Body of pancreas (tissue), 4 donors: ENCODE measurements around the gene ADGRD1. TPM values are rescaled to one million over a fixed set of nuclear protein-coding genes. Genes with fewer than 3 reads are reported as not detected.

ENCODE experiments used
- ATAC-seq: fragments of 150-250 bp; one replicate; pipeline ENCODE4 v1.9.1; 2016
- DNase-seq, 4 donors: peaks; one replicate each; pipeline ENCODE4 v3.0.0-alpha.2; 2019
- H3K27ac ChIP-seq, 4 donors: fragments of 200-600 bp; sonication (generic); 1 replicate in 3 of 4; 2 replicates in 1 of 4; pipeline versions ENCODE4 v1.5.1 to v1.6.1; 2016 to 2019; ENCODE audit warnings: mild to moderate bottlenecking in 1 of 4, mixed read lengths in 1 of 4, moderate library complexity in 1 of 4
- H3K27me3 ChIP-seq, 2 donors: fragments of 200-600 bp; sonication (generic); one replicate each; pipeline ENCODE4 v1.6.0; 2016; ENCODE audit warnings: mild to moderate bottlenecking in 1 of 2
- H3K36me3 ChIP-seq, 2 donors: fragments of 200-600 bp; sonication (generic); replicated peaks in 1 of 2; 2 replicates each; pipeline ENCODE4 v1.5.1; 2016; ENCODE audit warnings: low read depth in 2 of 2; ENCODE audit not compliant: insufficient read depth in 1 of 2
- H3K4me1 ChIP-seq: fragments of 200-600 bp; sonication (generic); one replicate; pipeline ENCODE4 v1.6.0; 2016
- H3K4me3 ChIP-seq, 2 donors: fragments of 200-600 bp; sonication (generic); 1 replicate in 1 of 2; 2 replicates in 1 of 2; pipeline ENCODE4 v1.5.1; 2016 to 2019
- H3K9me3 ChIP-seq, 3 donors: fragments of 200-600 bp; sonication (generic); 1 replicate in 2 of 3; 2 replicates in 1 of 3; pipeline ENCODE4 v1.5.1; 2016
- POLR2A ChIP-seq, 3 donors: fragments of 450-650 bp; IDR thresholded peaks; one replicate each; pipeline ENCODE4 v1.6.1; 2016; ENCODE audit warnings: antibody characterized with exemption in 3 of 3, mild to moderate bottlenecking in 2 of 3
- WGBS, 2 donors: methylation state at CpG; one replicate each; pipeline ENCODE4 v1.1.5; 2017; 5-methylcytosine and 5-hydroxymethylcytosine counted together
- intact Hi-C: fragments of 100-400 bp; cut with DNase I; formaldehyde crosslinking; loops from one replicate; pipeline ENCODE4 v1.15.1; 2023
- total RNA-seq, 2 donors: library from RNA; depleted of rRNA; stranded (reverse); fragments of >200 nt; gene quantifications; one replicate each; pipeline ENCODE4 v1.1.0, GENCODE V29; 2016
- TF ChIP-seq, protein P1 (sequence below), 7 experiments: fragments of 450-650 bp in 4 of 7; fragments of 200-600 bp in 3 of 7; sonication (generic) in 3 of 7; IDR thresholded peaks; one replicate each; pipeline ENCODE4 v1.5.1; 2016 to 2019; ENCODE audit warnings: antibody characterized with exemption in 7 of 7

Gene ADGRD1
- total RNA-seq, 2 donors from 2014 or later: 4.4 to 4.9 TPM

DNA sequence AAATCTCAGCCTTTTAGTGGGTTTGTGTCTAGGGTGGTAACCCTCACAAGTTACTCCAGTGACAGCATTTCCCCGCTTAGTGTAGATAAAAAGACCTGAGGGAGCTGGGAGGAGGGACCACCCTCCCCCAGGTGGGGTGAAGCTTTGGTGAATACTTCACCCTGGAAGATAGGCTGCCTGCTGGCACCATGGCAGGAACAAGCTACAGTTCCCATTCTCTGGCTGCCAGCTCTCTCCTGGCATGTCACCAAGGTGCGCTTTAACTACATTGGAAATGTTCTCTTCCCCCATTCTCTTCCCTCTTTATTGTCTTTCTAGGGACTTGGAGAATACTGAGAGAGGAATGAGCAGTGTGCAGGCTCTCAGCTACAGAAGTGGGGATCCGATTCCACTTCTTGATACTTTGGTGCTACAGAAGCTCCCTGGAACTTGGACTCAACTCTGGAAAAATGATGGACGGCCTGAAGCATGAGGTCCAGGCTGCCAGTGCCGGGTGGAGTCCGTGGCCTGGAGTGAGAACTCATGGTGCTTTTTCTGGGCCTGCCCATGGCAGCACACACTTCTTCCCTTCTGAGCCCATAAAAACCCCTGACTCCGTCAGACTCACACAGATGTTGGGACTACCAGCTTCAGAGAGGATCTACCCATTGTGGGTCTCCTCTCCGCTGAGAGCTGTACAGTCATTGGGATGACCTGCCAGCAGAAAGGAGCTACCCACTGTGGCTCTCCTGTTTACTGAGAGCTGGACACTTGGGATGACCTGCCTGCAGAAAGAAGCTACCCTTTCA is 198.0 kb downstream of the ADGRD1 start:
- H3K27me3 ChIP-seq: no peaks in the 10 kb centered on the region
- no peak overlapping the region for H3K4me3 ChIP-seq
- no peaks in the 10 kb centered on the region for H3K4me1 ChIP-seq
- WGBS, 2 donors: 81 to 83% methylated on average over 5 to 8 of the region's 8 CpGs
- H3K27ac ChIP-seq: no peak overlapping the region
- TF ChIP-seq, protein P1, sequence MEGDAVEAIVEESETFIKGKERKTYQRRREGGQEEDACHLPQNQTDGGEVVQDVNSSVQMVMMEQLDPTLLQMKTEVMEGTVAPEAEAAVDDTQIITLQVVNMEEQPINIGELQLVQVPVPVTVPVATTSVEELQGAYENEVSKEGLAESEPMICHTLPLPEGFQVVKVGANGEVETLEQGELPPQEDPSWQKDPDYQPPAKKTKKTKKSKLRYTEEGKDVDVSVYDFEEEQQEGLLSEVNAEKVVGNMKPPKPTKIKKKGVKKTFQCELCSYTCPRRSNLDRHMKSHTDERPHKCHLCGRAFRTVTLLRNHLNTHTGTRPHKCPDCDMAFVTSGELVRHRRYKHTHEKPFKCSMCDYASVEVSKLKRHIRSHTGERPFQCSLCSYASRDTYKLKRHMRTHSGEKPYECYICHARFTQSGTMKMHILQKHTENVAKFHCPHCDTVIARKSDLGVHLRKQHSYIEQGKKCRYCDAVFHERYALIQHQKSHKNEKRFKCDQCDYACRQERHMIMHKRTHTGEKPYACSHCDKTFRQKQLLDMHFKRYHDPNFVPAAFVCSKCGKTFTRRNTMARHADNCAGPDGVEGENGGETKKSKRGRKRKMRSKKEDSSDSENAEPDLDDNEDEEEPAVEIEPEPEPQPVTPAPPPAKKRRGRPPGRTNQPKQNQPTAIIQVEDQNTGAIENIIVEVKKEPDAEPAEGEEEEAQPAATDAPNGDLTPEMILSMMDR (IDR thresholded peaks at IDR 0.05): no peak
- no peak for TF ChIP-seq POLR2A (IDR thresholded peaks at IDR 0.05)
- ATAC-seq (no peak), DNase-seq (no peak)
- intact Hi-C loops: no loop called here
- no peaks in the 10 kb centered on the region for H3K9me3 ChIP-seq
- no peaks in the 10 kb centered on the region for H3K36me3 ChIP-seq

DNA sequence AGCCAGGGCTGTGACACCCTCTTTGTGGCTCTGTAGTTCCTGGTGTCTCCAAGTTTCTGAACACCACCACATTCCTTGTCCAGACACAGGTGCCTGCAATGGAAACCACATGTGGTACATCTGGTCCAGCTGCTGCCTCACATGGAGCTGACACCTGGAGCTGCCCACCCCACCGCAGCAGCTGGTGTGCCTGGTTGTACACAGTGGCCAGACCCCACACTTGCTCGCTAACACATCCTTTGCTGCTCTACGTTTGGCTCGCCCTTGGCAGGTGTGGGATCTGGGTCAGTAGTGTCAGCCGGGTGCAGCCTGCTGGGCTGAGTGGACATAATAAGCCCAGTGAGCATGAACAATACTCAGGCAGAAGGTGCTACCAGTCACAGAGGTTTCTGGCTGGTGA is 198.9 kb downstream of the ADGRD1 start:
- Histone ChIP-seq H3K27me3 (no peaks in the 10 kb centered on the region), H3K4me1 (no peaks in the 10 kb centered on the region), H3K9me3 (no peaks in the 10 kb centered on the region), H3K36me3 (no peaks in the 10 kb centered on the region), H3K27ac (no peak overlapping the region), H3K4me3 (no peak overlapping the region)
- 89 to 90% methylated on average over 3 to 5 of the region's 5 CpGs for WGBS, 2 donors
- TF ChIP-seq, protein P1 (IDR thresholded peaks at IDR 0.05): no peak
- TF ChIP-seq POLR2A (IDR thresholded peaks at IDR 0.05): no peak
- intact Hi-C loops: no loop called here
- ATAC-seq (no peak), DNase-seq (no peak)

DNA sequence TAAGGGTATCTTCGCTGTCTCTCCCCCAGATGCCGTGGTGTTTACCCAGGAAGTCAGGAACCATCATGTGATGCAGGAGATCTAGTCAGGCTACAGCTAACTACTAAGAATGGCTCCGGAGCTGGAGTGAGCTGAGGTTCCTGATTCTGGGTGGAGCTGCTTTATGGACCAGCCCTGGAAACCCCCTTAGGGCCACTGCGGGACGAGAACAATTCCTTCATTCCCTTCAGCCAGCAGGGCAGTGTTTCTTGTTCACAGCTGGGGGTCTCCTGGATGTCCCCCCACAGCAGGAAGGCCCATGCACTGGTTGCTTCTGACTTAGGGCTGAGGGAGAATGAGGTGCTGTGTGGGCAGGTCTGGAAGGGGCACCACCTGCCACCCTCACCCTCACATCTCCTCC is 199.3 kb downstream of the ADGRD1 start:
- H3K4me3 ChIP-seq: no peak overlapping the region
- 84 to 94% methylated on average over 5 of the region's 5 CpGs for WGBS, 2 donors
- DNase-seq (no peak), ATAC-seq (no peak)
- no peak overlapping the region for H3K27ac ChIP-seq
- no peaks in the 10 kb centered on the region for H3K27me3 ChIP-seq
- H3K4me1 ChIP-seq: no peaks in the 10 kb centered on the region
- H3K36me3 ChIP-seq: no peaks in the 10 kb centered on the region
- intact Hi-C loops: no loop called here
- TF ChIP-seq, protein P1 (IDR thresholded peaks at IDR 0.05): no peak
- no peak for TF ChIP-seq POLR2A (IDR thresholded peaks at IDR 0.05)
- no peaks in the 10 kb centered on the region for H3K9me3 ChIP-seq

DNA sequence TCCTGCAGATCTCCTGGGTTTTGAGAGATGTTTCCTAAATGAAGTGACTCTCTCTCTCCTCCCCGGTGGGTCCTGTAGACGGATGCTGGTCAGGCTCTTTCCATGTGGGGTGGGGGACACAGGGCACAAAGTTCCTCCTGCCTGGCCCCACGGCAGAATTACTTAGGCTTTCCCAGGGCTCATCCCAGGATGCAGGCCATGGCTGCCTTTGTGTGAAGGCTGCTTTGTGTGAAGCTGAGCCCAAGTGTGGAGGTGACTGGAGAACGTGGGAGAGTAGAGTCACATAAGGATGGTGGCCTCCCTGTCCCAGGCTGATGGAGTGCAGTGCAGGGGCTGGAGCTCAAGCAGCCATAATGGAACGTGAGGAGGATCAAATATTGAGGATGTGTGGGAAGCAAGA is 200.2 kb downstream of the ADGRD1 start:
- WGBS, 2 donors: 73 to 82% methylated on average over 4 to 5 of the region's 5 CpGs

DNA sequence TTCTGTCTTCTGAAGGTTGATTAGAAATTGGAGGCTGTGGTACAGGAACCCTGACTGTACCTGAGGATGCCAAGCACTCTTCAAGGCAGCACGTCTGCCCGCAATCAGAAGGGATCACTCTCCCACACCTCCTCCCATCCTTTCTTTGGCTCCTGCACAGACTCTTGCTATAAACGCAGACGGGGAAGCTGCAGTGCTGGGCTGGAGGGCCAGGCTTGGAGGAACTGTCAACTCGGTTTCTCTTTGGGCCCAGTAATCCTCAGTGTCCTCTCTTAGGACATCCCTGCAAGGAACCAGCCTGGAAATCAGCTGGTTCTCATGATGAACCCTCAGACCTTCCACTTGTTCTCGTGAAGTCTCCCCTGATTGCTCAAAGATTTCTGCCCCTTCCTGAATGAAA is 201.4 kb downstream of the ADGRD1 start:
- intact Hi-C loops: no loop called here
- WGBS, 2 donors: 77 to 79% methylated on average over 6 of the region's 6 CpGs
- Histone ChIP-seq H3K27me3 (no peaks in the 10 kb centered on the region), H3K27ac (no peak overlapping the region), H3K9me3 (no peaks in the 10 kb centered on the region), H3K36me3 (no peaks in the 10 kb centered on the region), H3K4me3 (no peak overlapping the region), H3K4me1 (no peaks in the 10 kb centered on the region)
- TF ChIP-seq, protein P1 (IDR thresholded peaks at IDR 0.05): no peak
- TF ChIP-seq POLR2A (IDR thresholded peaks at IDR 0.05): no peak
- ATAC-seq (no peak), DNase-seq (no peak)

More for the DNA sequence above, 200.2 kb downstream of the ADGRD1 start:
- H3K27ac ChIP-seq: no peak overlapping the region
- no peaks in the 10 kb centered on the region for H3K9me3 ChIP-seq
- no peak for TF ChIP-seq POLR2A (IDR thresholded peaks at IDR 0.05)
- intact Hi-C loops: no loop called here
- no peaks in the 10 kb centered on the region for H3K4me1 ChIP-seq
- ATAC-seq: no peak
- no peak overlapping the region for H3K4me3 ChIP-seq
- H3K27me3 ChIP-seq: no peaks in the 10 kb centered on the region
- H3K36me3 ChIP-seq: no peaks in the 10 kb centered on the region
- no peak for DNase-seq
